Panc1 (cell line): Measurements from ENCODE around the gene MEF2D. TPM values are rescaled to one million over a fixed set of nuclear protein-coding genes. Genes with fewer than 3 reads are reported as not detected.

Source experiments
- ATAC-seq: fragments of 200-7000 bp; cut with Tn5 transposase; 2 replicates; pipeline ENCODE4 v1.9.1; 2020; ENCODE audit warnings: mild to moderate bottlenecking, moderate library complexity
- BruUV-seq: library from RNA; stranded (reverse); fragments of 400-500 nt; replicated peaks from 2 replicates; lab custom pipeline; 2021; lab: Mats Ljungman, UMichigan
- CTCF ChIA-PET: fragments of 300-600 bp; sonication (Branson Sonifier 250); formaldehyde crosslinking; loops from one replicate; lab custom pipeline; 2022; ENCODE audit warnings: antibody characterized with exemption; lab: Charles Lee
- POLR2A ChIA-PET: fragments of 300-600 bp; sonication (Branson Sonifier 250); formaldehyde crosslinking; loops from one replicate; lab custom pipeline; 2022; ENCODE audit warnings: antibody characterized with exemption; lab: Charles Lee
- DNase-seq: peaks from one replicate; pipeline ENCODE4 v3.0.0-alpha.2; 2010; ENCODE audit warnings: low read depth, low spot score
- H3K27ac ChIP-seq: 2 replicates; pipeline ENCODE4 v1.5.1; 2011; ENCODE audit warnings: mild to moderate bottlenecking, low read length, inconsistent platforms
- H3K27me3 ChIP-seq: fragments of 200-500 bp; sonication (Bioruptor generic); 2 replicates; pipeline ENCODE4 v1.6.0; 2014; ENCODE audit warnings: low read length, inconsistent platforms; ENCODE audit not compliant: control insufficient read depth, insufficient read depth
- H3K36me3 ChIP-seq: fragments of 200-500 bp; sonication (Bioruptor generic); 2 replicates; pipeline ENCODE4 v1.5.1; 2014; ENCODE audit warnings: inconsistent platforms, mild to moderate bottlenecking, low read length, moderate library complexity; ENCODE audit not compliant: control insufficient read depth, insufficient read depth
- H3K4me1 ChIP-seq: 2 replicates; pipeline ENCODE4 v1.5.1; 2011; ENCODE audit warnings: inconsistent platforms, mild to moderate bottlenecking, low read length, moderate library complexity; ENCODE audit not compliant: control insufficient read depth, insufficient read depth
- H3K4me3 ChIP-seq, 2 experiments: 2 replicates each; pipeline ENCODE4 v1.5.1; 2011 to 2012; ENCODE audit warnings: low read depth in 2 of 2, low read length in 2 of 2, mild to moderate bottlenecking in 2 of 2, inconsistent platforms in 1 of 2, moderate library complexity in 1 of 2
- H3K9me3 ChIP-seq: fragments of 200-500 bp; sonication (Bioruptor generic); 2 replicates; pipeline ENCODE4 v1.5.1; 2014; ENCODE audit warnings: low read depth, mild to moderate bottlenecking, inconsistent platforms, low read length, moderate library complexity; ENCODE audit not compliant: control insufficient read depth, insufficient read depth
- POLR2AphosphoS5 ChIP-seq: IDR thresholded peaks from 2 replicates; pipeline ENCODE4 v1.6.1; 2012; ENCODE audit warnings: mild to moderate bottlenecking, low read depth, low read length, moderate library complexity
- SIN3A ChIP-seq: IDR thresholded peaks from 2 replicates; pipeline ENCODE4 v1.6.1; 2012; ENCODE audit warnings: low read depth, mild to moderate bottlenecking, low read length, moderate library complexity, borderline replicate concordance; ENCODE audit not compliant: insufficient read depth
- TCF7L2 ChIP-seq: IDR thresholded peaks from 2 replicates; pipeline ENCODE4 v1.6.1; 2011; ENCODE audit warnings: mild to moderate bottlenecking, low read depth, low read length, inconsistent platforms
- in situ Hi-C: cut with HindIII; loops from 2 replicates; pipeline ENCODE4 v1.10.0; 2016; ENCODE audit warnings: low sequenced_read_pairs, low pct_unique_long_range_greater_than_20kb
- intact Hi-C: fragments of 100-400 bp; cut with micrococcal nuclease; formaldehyde crosslinking; loops from one replicate; pipeline ENCODE4 v1.10.0; 2022; ENCODE audit not compliant: unreplicated experiment
- total RNA-seq: library from RNA; stranded (reverse); gene quantifications from one replicate; pipeline ENCODE4 v1.2.1, GENCODE V29; 2021; ENCODE audit not compliant: unreplicated experiment
- TF ChIP-seq, protein P1 (sequence below): fragments of 450-650 bp; IDR thresholded peaks from 2 replicates; pipeline ENCODE4 v1.5.1; 2017; ENCODE audit warnings: mild to moderate bottlenecking
- TF ChIP-seq, protein P2 (sequence below), 2 experiments: IDR thresholded peaks; 2 replicates each; pipeline ENCODE4 v1.6.1; 2011 to 2012; ENCODE audit warnings: low read depth in 2 of 2, control low read depth in 1 of 2, low read length in 1 of 2, mild to moderate bottlenecking in 1 of 2, moderate library complexity in 1 of 2; ENCODE audit not compliant: insufficient read depth in 1 of 2

Gene MEF2D
- total RNA-seq, 1 experiment from 2014 or later = 30.9 TPM

DNA sequence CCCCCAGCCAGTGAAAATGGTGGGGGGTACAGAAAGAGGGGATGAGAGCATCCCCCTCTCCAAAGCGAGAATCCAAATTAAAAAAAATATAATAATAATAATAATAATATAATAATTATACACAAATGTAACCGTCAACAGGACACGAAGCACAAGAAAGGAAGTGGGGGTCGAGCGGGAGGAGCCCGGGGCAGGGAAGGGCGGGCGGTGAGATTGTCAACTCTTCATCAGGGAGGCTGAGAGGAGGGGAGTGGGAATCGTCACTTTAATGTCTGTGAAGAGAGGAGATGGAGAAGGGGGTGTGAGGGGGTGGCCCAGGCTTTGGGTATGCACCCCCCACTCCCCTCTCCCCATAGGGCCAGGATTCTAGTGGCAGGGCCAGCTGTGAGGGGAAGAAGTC, 33.2 kb downstream of the MEF2D start:
- no peaks in the 10 kb centered on the region; the same call in 1 of the 2 replicates for H3K36me3 ChIP-seq
- H3K27ac ChIP-seq = no peak overlapping the region
- no peaks in the 10 kb centered on the region for H3K9me3 ChIP-seq
- TF ChIP-seq, protein P1, sequence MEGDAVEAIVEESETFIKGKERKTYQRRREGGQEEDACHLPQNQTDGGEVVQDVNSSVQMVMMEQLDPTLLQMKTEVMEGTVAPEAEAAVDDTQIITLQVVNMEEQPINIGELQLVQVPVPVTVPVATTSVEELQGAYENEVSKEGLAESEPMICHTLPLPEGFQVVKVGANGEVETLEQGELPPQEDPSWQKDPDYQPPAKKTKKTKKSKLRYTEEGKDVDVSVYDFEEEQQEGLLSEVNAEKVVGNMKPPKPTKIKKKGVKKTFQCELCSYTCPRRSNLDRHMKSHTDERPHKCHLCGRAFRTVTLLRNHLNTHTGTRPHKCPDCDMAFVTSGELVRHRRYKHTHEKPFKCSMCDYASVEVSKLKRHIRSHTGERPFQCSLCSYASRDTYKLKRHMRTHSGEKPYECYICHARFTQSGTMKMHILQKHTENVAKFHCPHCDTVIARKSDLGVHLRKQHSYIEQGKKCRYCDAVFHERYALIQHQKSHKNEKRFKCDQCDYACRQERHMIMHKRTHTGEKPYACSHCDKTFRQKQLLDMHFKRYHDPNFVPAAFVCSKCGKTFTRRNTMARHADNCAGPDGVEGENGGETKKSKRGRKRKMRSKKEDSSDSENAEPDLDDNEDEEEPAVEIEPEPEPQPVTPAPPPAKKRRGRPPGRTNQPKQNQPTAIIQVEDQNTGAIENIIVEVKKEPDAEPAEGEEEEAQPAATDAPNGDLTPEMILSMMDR = no peak
- no peak for TF ChIP-seq TCF7L2
- no peak for TF ChIP-seq POLR2AphosphoS5
- TF ChIP-seq SIN3A = no peak
- TF ChIP-seq, protein P2, sequence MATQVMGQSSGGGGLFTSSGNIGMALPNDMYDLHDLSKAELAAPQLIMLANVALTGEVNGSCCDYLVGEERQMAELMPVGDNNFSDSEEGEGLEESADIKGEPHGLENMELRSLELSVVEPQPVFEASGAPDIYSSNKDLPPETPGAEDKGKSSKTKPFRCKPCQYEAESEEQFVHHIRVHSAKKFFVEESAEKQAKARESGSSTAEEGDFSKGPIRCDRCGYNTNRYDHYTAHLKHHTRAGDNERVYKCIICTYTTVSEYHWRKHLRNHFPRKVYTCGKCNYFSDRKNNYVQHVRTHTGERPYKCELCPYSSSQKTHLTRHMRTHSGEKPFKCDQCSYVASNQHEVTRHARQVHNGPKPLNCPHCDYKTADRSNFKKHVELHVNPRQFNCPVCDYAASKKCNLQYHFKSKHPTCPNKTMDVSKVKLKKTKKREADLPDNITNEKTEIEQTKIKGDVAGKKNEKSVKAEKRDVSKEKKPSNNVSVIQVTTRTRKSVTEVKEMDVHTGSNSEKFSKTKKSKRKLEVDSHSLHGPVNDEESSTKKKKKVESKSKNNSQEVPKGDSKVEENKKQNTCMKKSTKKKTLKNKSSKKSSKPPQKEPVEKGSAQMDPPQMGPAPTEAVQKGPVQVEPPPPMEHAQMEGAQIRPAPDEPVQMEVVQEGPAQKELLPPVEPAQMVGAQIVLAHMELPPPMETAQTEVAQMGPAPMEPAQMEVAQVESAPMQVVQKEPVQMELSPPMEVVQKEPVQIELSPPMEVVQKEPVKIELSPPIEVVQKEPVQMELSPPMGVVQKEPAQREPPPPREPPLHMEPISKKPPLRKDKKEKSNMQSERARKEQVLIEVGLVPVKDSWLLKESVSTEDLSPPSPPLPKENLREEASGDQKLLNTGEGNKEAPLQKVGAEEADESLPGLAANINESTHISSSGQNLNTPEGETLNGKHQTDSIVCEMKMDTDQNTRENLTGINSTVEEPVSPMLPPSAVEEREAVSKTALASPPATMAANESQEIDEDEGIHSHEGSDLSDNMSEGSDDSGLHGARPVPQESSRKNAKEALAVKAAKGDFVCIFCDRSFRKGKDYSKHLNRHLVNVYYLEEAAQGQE (IDR thresholded peaks at IDR 0.05; ENCODE audit: insufficient read depth in 1 of 2, low read depth in 2 of 2, low read length in 1 of 2) = no peak
- H3K27me3 ChIP-seq = no peaks in the 10 kb centered on the region
- in situ Hi-C loops (no loop called here), intact Hi-C loops (loop anchor here (5.0 to 10.0 kb wide), 2 partner anchors 57 to 105 kb away; partner anchors contain the start of gene IQGAP3)
- DNase-seq = no peak
- 0 out of 2 replicates have a peak, but pooled peaks cover 6% of the 10 kb centered on the region for H3K4me1 ChIP-seq
- CTCF ChIA-PET = no interaction called here
- no peak overlapping the region for H3K4me3 ChIP-seq
- ATAC-seq = no peak
- no TSS peak for BruUV-seq
- POLR2A ChIA-PET = no interaction called here

GRCh38 chr1:156465747-156466365, 34.7 kb downstream of the MEF2D start:
- no peak overlapping the region for H3K27ac ChIP-seq
- POLR2A ChIA-PET = no interaction called here
- CTCF ChIA-PET = interaction anchor here (0.6 to 1.0 kb wide), 3 partner anchors 15 to 39 kb away, joined by 3 to 4 read pairs (median 3); no protein-coding TSS in a partner anchor

More at GRCh38 chr1:156465747-156466365, 34.7 kb downstream of the MEF2D start:
- H3K36me3 ChIP-seq = no peaks in the 10 kb centered on the region; the same call in 1 of the 2 replicates
- BruUV-seq = no TSS peak
- H3K4me1 ChIP-seq = no peaks in the 10 kb centered on the region
- no peaks in the 10 kb centered on the region for H3K27me3 ChIP-seq
- H3K4me3 ChIP-seq = no peak overlapping the region
- no peaks in the 10 kb centered on the region for H3K9me3 ChIP-seq
- no peak for TF ChIP-seq TCF7L2
- TF ChIP-seq, protein P1 = no peak
- in situ Hi-C loops = no loop called here
- peak; percentile 43; the same call in 1 of the 2 replicates for ATAC-seq
- no peak for DNase-seq
- intact Hi-C loops = loop anchor here (5.0 to 10.0 kb wide), 2 partner anchors 59 to 106 kb away; partner anchors contain the start of gene IQGAP3
